K562 (cell line): ENCODE measurements around the gene HJV. TPM values are rescaled to one million over a fixed set of nuclear protein-coding genes. Genes with fewer than 3 reads are reported as not detected.

ENCODE experiments used
- ATAC-seq: fragments of 200-7000 bp; cut with Tn5 transposase; 3 replicates; pipeline ENCODE4 v1.9.1; 2020; ENCODE audit warnings: moderate library complexity
- BruUV-seq: library from RNA; stranded (reverse); fragments of 400-500 nt; replicated peaks from 2 replicates; lab custom pipeline; 2021; lab: Mats Ljungman, UMichigan
- CTCF ChIA-PET: fragments of 300-600 bp; formaldehyde crosslinking; extraction: SDS; loops from one replicate; lab custom pipeline; 2021; ENCODE audit warnings: low intra/inter-chr PET ratio; lab: Yijun Ruan, JAX
- POLR2A ChIA-PET: fragments of 300-600, 350-650 bp; sonication (Branson Sonifier 250); formaldehyde crosslinking; extraction: SDS; loops from one replicate; lab custom pipeline; 2021; ENCODE audit warnings: antibody characterized with exemption, inconsistent platforms; lab: Yijun Ruan, JAX
- DNase-seq, 4 experiments: peaks; one replicate each; pipeline versions ENCODE4 v3.0.0 to v3.0.0-alpha.2; 2011 to 2018; ENCODE audit warnings: low spot score in 3 of 4, mixed read lengths in 3 of 4; ENCODE audit errors: extremely low read depth in 1 of 4
- FAIRE-seq: peaks from 2 replicates; lab custom pipeline; 2011; peaks lifted over from hg19 to GRCh38; lab: Jason Lieb, UNC
- H2AFZ ChIP-seq: 2 replicates; pipeline ENCODE4 v1.6.0; 2011; ENCODE audit warnings: low read depth, low read length, control low read depth, inconsistent platforms
- H3K27ac ChIP-seq: fragments of 200-600 bp; 3 replicates; pipeline ENCODE4 v1.8.0; 2011; ENCODE audit warnings: low read depth, mild to moderate bottlenecking, control low read depth, inconsistent platforms, low read length, moderate library complexity, mixed read lengths; ENCODE audit errors: extremely low read depth
- H3K27me3 ChIP-seq, 2 experiments: fragments of 300-600 bp in 1 of 2; 2 replicates in 1 of 2; 3 replicates in 1 of 2; pipeline versions ENCODE4 v1.6.0 to v1.8.0; 2011; ENCODE audit warnings: inconsistent platforms in 2 of 2, low read length in 2 of 2, mild to moderate bottlenecking in 1 of 2, mixed read lengths in 1 of 2, moderate library complexity in 1 of 2; ENCODE audit not compliant: control insufficient read depth in 2 of 2, insufficient read depth in 2 of 2
- H3K36me3 ChIP-seq: fragments of 300-600 bp; 3 replicates; pipeline ENCODE4 v1.8.0; 2011; ENCODE audit warnings: mild to moderate bottlenecking, low read length, inconsistent platforms; ENCODE audit not compliant: control insufficient read depth, insufficient read depth
- H3K4me1 ChIP-seq, 2 experiments: fragments of 200-600 bp in 1 of 2; replicated peaks in 1 of 2; 2 replicates in 1 of 2; 3 replicates in 1 of 2; pipeline versions ENCODE4 v1.5.1 to v1.8.0; 2011; ENCODE audit warnings: inconsistent platforms in 2 of 2, low read length in 2 of 2, mild to moderate bottlenecking in 1 of 2, mixed read lengths in 1 of 2, moderate library complexity in 1 of 2; ENCODE audit not compliant: control insufficient read depth in 2 of 2, insufficient read depth in 2 of 2
- H3K4me2 ChIP-seq: 2 replicates; pipeline ENCODE4 v1.6.1; 2011; ENCODE audit warnings: low read length, control low read depth, inconsistent platforms, mixed read lengths; ENCODE audit not compliant: insufficient read depth
- H3K4me3 ChIP-seq: fragments of 200-600 bp; sonication (generic), shearing (Covaris generic); 2 replicates; pipeline ENCODE4 v1.5.1; 2016; ENCODE audit warnings: control low read depth, inconsistent platforms
- H3K79me2 ChIP-seq: fragments of 200-600 bp; 3 replicates; pipeline ENCODE4 v1.8.0; 2011; ENCODE audit warnings: low read length, inconsistent platforms; ENCODE audit not compliant: control insufficient read depth, insufficient read depth
- H3K9ac ChIP-seq, 2 experiments: 2 replicates each; pipeline versions ENCODE4 v1.6.0 to v1.6.1; 2011; ENCODE audit warnings: low read depth in 2 of 2, low read length in 2 of 2, control low read depth in 1 of 2, inconsistent platforms in 1 of 2, mild to moderate bottlenecking in 1 of 2, mixed read lengths in 1 of 2; ENCODE audit not compliant: insufficient read depth in 1 of 2
- H3K9me1 ChIP-seq: one replicate; pipeline ENCODE4 v1.6.0; 2011; ENCODE audit warnings: inconsistent platforms, mild to moderate bottlenecking, low read length, moderate library complexity; ENCODE audit not compliant: control insufficient read depth, insufficient read depth
- H3K9me3 ChIP-seq: replicated peaks from 2 replicates; pipeline ENCODE4 v1.5.1; 2011; ENCODE audit warnings: low read depth, low read length, inconsistent platforms; ENCODE audit not compliant: control insufficient read depth, insufficient read depth
- H4K20me1 ChIP-seq: replicated peaks from 2 replicates; pipeline ENCODE4 v1.6.1; 2011; ENCODE audit warnings: low read length, inconsistent platforms, mixed read lengths; ENCODE audit not compliant: control insufficient read depth, insufficient read depth
- BRCA1 ChIP-seq, 2 experiments: fragments of 450-650 bp in 1 of 2; sonication (generic) in 1 of 2; formaldehyde crosslinking in 1 of 2; IDR thresholded peaks; 2 replicates each; pipeline versions ENCODE4 v1.5.0 to v1.6.1; 2017 to 2020; ENCODE audit warnings: mild to moderate bottlenecking in 1 of 2, missing genetic modification reagents in 1 of 2
- CAMTA2 ChIP-seq: fragments of 250-450 bp; sonication (Bioruptor Pico); conservative IDR thresholded peaks from 2 replicates; pipeline ENCODE4 v1.5.1; 2022
- EZH2 ChIP-seq: IDR thresholded peaks from 2 replicates; pipeline ENCODE4 v1.6.1; 2012; ENCODE audit warnings: low read depth, mild to moderate bottlenecking, inconsistent platforms, low read length, borderline replicate concordance
- FOXJ3 ChIP-seq: sonication (generic); formaldehyde crosslinking; IDR thresholded peaks from 2 replicates; pipeline ENCODE4 v1.4.0; 2020; ENCODE audit warnings: mild to moderate bottlenecking, missing genetic modification reagents
- POLR2G ChIP-seq: fragments of 200-400 bp; formaldehyde crosslinking; IDR thresholded peaks from 2 replicates; pipeline ENCODE4 v1.6.1; 2017; ENCODE audit warnings: low read depth, mild to moderate bottlenecking, antibody characterized with exemption, low read length, moderate library complexity
- RBFOX2 ChIP-seq: fragments of 200-400 bp; formaldehyde crosslinking; IDR thresholded peaks from 2 replicates; pipeline ENCODE4 v1.6.1; 2017; ENCODE audit warnings: low read depth, mild to moderate bottlenecking, low read length, moderate library complexity
- RBM25 ChIP-seq: fragments of 200-400 bp; formaldehyde crosslinking; IDR thresholded peaks from 2 replicates; pipeline ENCODE4 v1.6.1; 2018; ENCODE audit warnings: low read length, low read depth, moderate library complexity; ENCODE audit not compliant: severe bottlenecking
- TCFL5 ChIP-seq: fragments of 250-450 bp; sonication (Bioruptor Pico); conservative IDR thresholded peaks from 2 replicates; pipeline ENCODE4 v1.6.1; 2021; ENCODE audit warnings: mild to moderate bottlenecking, moderate library complexity, matching md5 sums
- U2AF1 ChIP-seq: fragments of 200-400 bp; formaldehyde crosslinking; optimal IDR thresholded peaks from 2 replicates; pipeline ENCODE3; 2017; ENCODE audit warnings: mild to moderate bottlenecking, low read depth, low read length, moderate library complexity
- ZNF134 ChIP-seq: fragments of 250-450 bp; sonication (Bioruptor Pico); conservative IDR thresholded peaks from 2 replicates; pipeline ENCODE4 v1.4.0; 2020
- ZNF175 ChIP-seq: fragments of 200-800 bp; sonication (Bioruptor generic); IDR thresholded peaks from 2 replicates; pipeline ENCODE4 v1.6.1; 2016; ENCODE audit warnings: low read depth, mild to moderate bottlenecking, missing genetic modification characterization, missing compliant biosample characterization
- ZNF280A ChIP-seq: fragments of 450-650 bp; IDR thresholded peaks from 2 replicates; pipeline ENCODE4 v1.6.1; 2018; ENCODE audit warnings: mild to moderate bottlenecking, low read depth; ENCODE audit not compliant: partially characterized antibody
- WGBS: fragments of 100-300 bp; shearing (Covaris generic); methylation state at CpG from one replicate; pipeline ENCODE4 v1.1.6; 2016; ENCODE audit warnings: low coverage, mixed read lengths; ENCODE audit not compliant: insufficient coverage; ENCODE audit errors: missing lambda C conversion rate; 5-methylcytosine and 5-hydroxymethylcytosine counted together
- in situ Hi-C: fragments of 300-500 bp; cut with MboI; formaldehyde crosslinking; loops from 4 replicates; pipeline ENCODE4 v1.15.0; 2018; ENCODE audit warnings: inconsistent platforms, mixed read lengths
- intact Hi-C: fragments of 100-400 bp; cut with micrococcal nuclease; formaldehyde crosslinking; loops from 2 replicates; pipeline ENCODE4 v1.14.2; 2022
- polyA plus RNA-seq, 8 experiments: library from polyadenylated mRNA; depleted of rRNA in 4 of 8; stranded (reverse) in 5 of 8; unstranded in 3 of 8; fragments of >200 nt; fragmentation: Nextera tagmentation in 2 of 8; fragmentation: Illumina TruSeq in 1 of 8; extraction: Ambion mirVana in 2 of 8; extraction: Trizol in 1 of 8; gene quantifications; 2 replicates each; pipeline versions ENCODE4 v1.2.1 to v1.2.3, GENCODE V29; 2011 to 2014; ENCODE audit warnings: inconsistent platforms in 1 of 8, missing spikeins in 1 of 8
- total RNA-seq, 7 experiments: library from RNA; depleted of rRNA in 6 of 7; stranded (reverse); fragments of >200 nt in 6 of 7; fragmentation: Illumina TruSeq in 2 of 7; extraction: Trizol in 2 of 7; gene quantifications; 2 replicates each; pipeline versions ENCODE4 v1.2.1 to v1.2.3, GENCODE V29; 2011 to 2021; ENCODE audit warnings: low replicate concordance in 1 of 7
- TF ChIP-seq, protein P1 (sequence below): sonication (generic); IDR thresholded peaks from 2 replicates; pipeline ENCODE4 v1.6.1; 2016

The HJV gene
- total and polyA plus RNA-seq, 9 of the 15 experiments (the other 6 are each of a cell fraction or from before 2014, with no cell fraction given): 1.0 to 6.6 (median 2.4) TPM

- Histone ChIP-seq H3K4me2 (no peak overlapping the region), H3K27me3 (no peaks in the 10 kb centered on the region), H3K27ac (no peak overlapping the region; the same call in 2 of the 3 replicates), H3K79me2 (peaks cover 24% of the 10 kb centered on the region), H2AFZ (no peak overlapping the region), H3K9ac (no peak overlapping the region), H3K4me1 (peaks cover 9 to 33% of the 10 kb centered on the region in 2 experiments), H3K36me3 (peaks cover 21% of the 10 kb centered on the region), H3K4me3 (no peak overlapping the region), H3K9me3 (no peaks in the 10 kb centered on the region), H4K20me1 (peaks cover 18% of the 10 kb centered on the region), H3K9me1 (peaks cover 3% of the 10 kb centered on the region)
- POLR2A ChIA-PET: interaction anchor here (0.6 to 15.5 kb wide), 17 partner anchors 4 to 143 kb away, joined by 3 to 320 read pairs (median 4); partner anchors contain the start of genes ANKRD34A, ANKRD35, LIX1L and NUDT17
- in situ Hi-C loops: no loop called here
- ATAC-seq (no peak), DNase-seq (no peak), FAIRE-seq (no peak)
- no TSS peak for BruUV-seq
- CTCF ChIA-PET: interaction anchor here (0.6 kb wide), 1 partner anchor 17 kb away, joined by 3 read pairs; no protein-coding TSS in a partner anchor
- TF ChIP-seq, protein P1, sequence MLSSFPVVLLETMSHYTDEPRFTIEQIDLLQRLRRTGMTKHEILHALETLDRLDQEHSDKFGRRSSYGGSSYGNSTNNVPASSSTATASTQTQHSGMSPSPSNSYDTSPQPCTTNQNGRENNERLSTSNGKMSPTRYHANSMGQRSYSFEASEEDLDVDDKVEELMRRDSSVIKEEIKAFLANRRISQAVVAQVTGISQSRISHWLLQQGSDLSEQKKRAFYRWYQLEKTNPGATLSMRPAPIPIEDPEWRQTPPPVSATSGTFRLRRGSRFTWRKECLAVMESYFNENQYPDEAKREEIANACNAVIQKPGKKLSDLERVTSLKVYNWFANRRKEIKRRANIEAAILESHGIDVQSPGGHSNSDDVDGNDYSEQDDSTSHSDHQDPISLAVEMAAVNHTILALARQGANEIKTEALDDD: peak; percentile 87
- TF ChIP-seq POLR2G: no peak
- peak; percentile 4; the same call in 1 of the 2 replicates for TF ChIP-seq RBFOX2
- 52% methylated on average over 5 of the region's 5 CpGs for WGBS
- intact Hi-C loops: no loop called here
Observed at GRCh38 chr1:145988773-145989172, 32.8 kb downstream of the HJV start.

DNA sequence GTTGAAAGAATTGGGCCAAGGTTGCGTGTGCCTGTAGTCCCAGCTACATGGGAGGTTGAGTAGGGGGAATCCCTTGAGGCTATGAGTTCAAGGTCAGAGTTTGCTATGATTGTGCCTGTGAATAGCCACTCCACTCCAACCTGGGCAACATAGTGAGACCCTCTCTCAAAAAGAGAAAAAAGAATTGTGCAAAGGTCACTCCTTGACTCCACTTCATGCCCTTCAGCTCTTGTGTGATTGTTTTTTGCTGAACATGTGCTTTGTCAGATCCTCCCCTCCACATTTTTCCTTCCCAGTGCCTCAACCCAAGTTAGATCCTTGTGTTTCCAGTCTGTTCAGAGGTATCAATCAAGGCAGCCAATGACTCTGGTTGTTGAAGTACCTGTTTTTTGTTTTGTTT lies 33.6 kb downstream of the HJV start:
- peaks cover 12 to 39% of the 10 kb centered on the region in 2 experiments for H3K4me1 ChIP-seq
- H3K4me3 ChIP-seq: no peak overlapping the region
- FAIRE-seq (no peak), DNase-seq (no peak), ATAC-seq (no peak)
- BruUV-seq: no TSS peak
- no peak overlapping the region for H3K27ac ChIP-seq
- H2AFZ ChIP-seq: peak overlapping the region; percentile 34; the same call in 1 of the 2 replicates
- no peaks in the 10 kb centered on the region for H3K9me1 ChIP-seq
- H3K9ac ChIP-seq: no peak overlapping the region
- H3K36me3 ChIP-seq: peaks cover 12% of the 10 kb centered on the region; the same call in 2 of the 3 replicates
- in situ Hi-C loops: no loop called here
- peaks cover 16% of the 10 kb centered on the region for H3K79me2 ChIP-seq
- intact Hi-C loops: no loop called here
- H3K27me3 ChIP-seq: no peaks in the 10 kb centered on the region
- no peak overlapping the region for H3K4me2 ChIP-seq
- H4K20me1 ChIP-seq: peaks cover 10% of the 10 kb centered on the region
- CTCF ChIA-PET: no interaction called here
- 100% methylated on average over 1 of the region's 1 CpG for WGBS
- H3K9me3 ChIP-seq: no peaks in the 10 kb centered on the region
- POLR2A ChIA-PET: interaction anchor here (0.5 to 15.5 kb wide), 19 partner anchors 5 to 136 kb away, joined by 3 to 320 read pairs (median 4); partner anchors contain the start of genes ANKRD34A, ANKRD35, HJV and PIAS3
- TF ChIP-seq ZNF175 (CRISPR knock-in tag) (no peak), POLR2G (peak; percentile 46; the same call in 1 of the 2 replicates), FOXJ3 (CRISPR knock-in tag) (no peak), ZNF280A (no peak), RBFOX2 (peak; percentile 53), EZH2 (no peak), U2AF1 (no peak), ZNF134 (no peak), RBM25 (peak; percentile 42), TCFL5 (CRISPR knock-in tag) (no peak), CAMTA2 (no peak), BRCA1 (IDR thresholded peaks at IDR 0.05) (no peak), BRCA1 (CRISPR knock-in tag; IDR thresholded peaks at IDR 0.05) (no peak)
